HCT116 (cell line): ENCODE results near the gene RPS6KA1. TPM values are rescaled to one million over a fixed set of nuclear protein-coding genes. Genes with fewer than 3 reads are reported as not detected.
A peak's percentile ranks its signal among the peaks of the same experiment; 100 is the strongest.

Experiments used
- ATAC-seq: fragments of 200-7000 bp; cut with Tn5 transposase; 2 replicates; pipeline ENCODE4 v1.9.1; 2020; ENCODE audit warnings: mild to moderate bottlenecking, moderate library complexity
- BruUV-seq: library from RNA; stranded (reverse); fragments of 400-500 nt; replicated peaks from 2 replicates; lab custom pipeline; 2021; lab: Mats Ljungman, UMichigan
- CTCF ChIA-PET: fragments of 300-600 bp; sonication (Branson Sonifier 250); formaldehyde crosslinking; loops from one replicate; lab custom pipeline; 2021; ENCODE audit warnings: antibody characterized with exemption; lab: Charles Lee
- POLR2A ChIA-PET: fragments of 300-600, 350-600 bp; sonication (Branson Sonifier 250); formaldehyde crosslinking; loops from one replicate; lab custom pipeline; 2021; ENCODE audit warnings: antibody characterized with exemption; lab: Charles Lee
- RAD21 ChIA-PET, 2 experiments: fragments of 300-600 bp; sonication (Branson Sonifier 250); formaldehyde crosslinking; loops; one replicate each; lab custom pipeline; 2023; ENCODE audit warnings: low total read pairs in 2 of 2; ENCODE audit not compliant: uncharacterized antibody in 2 of 2, unreplicated experiment in 2 of 2, low non-redundant PET in 1 of 2; lab: Charles Lee
- DNase-seq: peaks from one replicate; pipeline ENCODE4 v3.0.0-alpha.2; 2010; ENCODE audit warnings: low read depth, low spot score
- H2AFZ ChIP-seq: fragments of 200-600 bp; shearing (Covaris generic), sonication (generic); 2 replicates; pipeline ENCODE4 v1.6.1; 2017; ENCODE audit warnings: low read depth, mixed run types, mixed read lengths, antibody characterized with exemption, low read length; ENCODE audit not compliant: poor library complexity, severe bottlenecking
- H3K27ac ChIP-seq: 2 replicates; pipeline ENCODE4 v1.5.1; 2012; ENCODE audit warnings: low read depth, low read length
- H3K27me3 ChIP-seq: fragments of 200-600 bp; sonication (generic); 2 replicates; pipeline ENCODE4 v1.6.1; 2016; ENCODE audit warnings: mixed run types, low read length, mixed read lengths; ENCODE audit not compliant: insufficient read depth
- H3K36me3 ChIP-seq, 2 experiments: fragments of 200-500 bp in 1 of 2; fragments of 200-600 bp in 1 of 2; sonication (Bioruptor generic) in 1 of 2; sonication (generic) in 1 of 2; 2 replicates each; pipeline versions ENCODE4 v1.5.1 to v1.6.1; 2014 to 2016; ENCODE audit warnings: low read length in 2 of 2, inconsistent platforms in 1 of 2, mixed read lengths in 1 of 2, mixed run types in 1 of 2; ENCODE audit not compliant: insufficient read depth in 2 of 2, control insufficient read depth in 1 of 2
- H3K4me1 ChIP-seq, 2 experiments: fragments of 200-600 bp in 1 of 2; sonication (generic) in 1 of 2; 2 replicates each; pipeline versions ENCODE4 v1.5.1 to v1.6.1; 2012 to 2017; ENCODE audit warnings: low read length in 2 of 2, inconsistent platforms in 1 of 2, mild to moderate bottlenecking in 1 of 2, mixed read lengths in 1 of 2, mixed run types in 1 of 2, moderate library complexity in 1 of 2; ENCODE audit not compliant: insufficient read depth in 2 of 2, control insufficient read depth in 1 of 2
- H3K4me2 ChIP-seq: fragments of 200-600 bp; sonication (generic); 2 replicates; pipeline ENCODE4 v1.6.1; 2017; ENCODE audit warnings: mixed run types, low read length, mixed read lengths
- H3K4me3 ChIP-seq, 2 experiments: fragments of 200-600 bp in 1 of 2; sonication (generic) in 1 of 2; replicated peaks in 1 of 2; 2 replicates each; pipeline ENCODE4 v1.5.1; 2011 to 2016; ENCODE audit warnings: low read length in 2 of 2, control low read depth in 1 of 2, low read depth in 1 of 2, mild to moderate bottlenecking in 1 of 2, mixed read lengths in 1 of 2, mixed run types in 1 of 2
- H3K79me2 ChIP-seq: fragments of 200-600 bp; sonication (generic); 2 replicates; pipeline ENCODE4 v1.6.1; 2017; ENCODE audit warnings: mild to moderate bottlenecking, mixed run types, low read length, moderate library complexity, mixed read lengths; ENCODE audit not compliant: insufficient read depth
- H3K9ac ChIP-seq: fragments of 200-600 bp; sonication (generic); 2 replicates; pipeline ENCODE4 v1.6.1; 2016; ENCODE audit warnings: low read length, mixed read lengths
- H3K9me2 ChIP-seq: fragments of 200-600 bp; sonication (generic), shearing (Covaris generic); 2 replicates; pipeline ENCODE4 v1.6.1; 2017; ENCODE audit warnings: mixed run types, mild to moderate bottlenecking, moderate library complexity; ENCODE audit not compliant: insufficient read depth
- H3K9me3 ChIP-seq, 2 experiments: fragments of 200-500 bp in 1 of 2; fragments of 200-600 bp in 1 of 2; sonication (Bioruptor generic) in 1 of 2; sonication (generic) in 1 of 2; 2 replicates each; pipeline ENCODE4 v1.6.1; 2014 to 2017; ENCODE audit warnings: low read length in 2 of 2, mixed read lengths in 2 of 2, inconsistent platforms in 1 of 2, low read depth in 1 of 2, mild to moderate bottlenecking in 1 of 2, mixed run types in 1 of 2, moderate library complexity in 1 of 2; ENCODE audit not compliant: control insufficient read depth in 1 of 2, insufficient read depth in 1 of 2
- H4K20me1 ChIP-seq: fragments of 200-600 bp; sonication (generic), shearing (Covaris generic); 2 replicates; pipeline ENCODE4 v1.6.1; 2017; ENCODE audit warnings: mixed run types, mild to moderate bottlenecking, moderate library complexity; ENCODE audit not compliant: insufficient read depth
- CBX3 ChIP-seq: IDR thresholded peaks from 2 replicates; pipeline ENCODE4 v1.6.1; 2012; ENCODE audit warnings: low read depth
- CTCF ChIP-seq, 3 experiments: fragments of 200-600 bp in 1 of 3; sonication (generic) in 1 of 3; IDR thresholded peaks in 2 of 3; conservative IDR thresholded peaks in 1 of 3; 2 replicates each; pipeline ENCODE4 v1.5.1; 2012 to 2017; ENCODE audit warnings: low read depth in 2 of 3, low read length in 2 of 3, antibody characterized with exemption in 1 of 3, borderline replicate concordance in 1 of 3, control low read depth in 1 of 3, mild to moderate bottlenecking in 1 of 3, mixed read lengths in 1 of 3, mixed run types in 1 of 3, moderate library complexity in 1 of 3; ENCODE audit not compliant: insufficient read depth in 1 of 3
- EZH2 ChIP-seq: fragments of 200-600 bp; sonication (generic); IDR thresholded peaks from 2 replicates; pipeline ENCODE4 v1.6.1; 2017; ENCODE audit warnings: antibody characterized with exemption, mixed run types
- ZFX ChIP-seq: fragments of 450-650 bp; IDR thresholded peaks from 2 replicates; pipeline ENCODE4 v1.6.1; 2017
- ZNF274 ChIP-seq: fragments of 200-500 bp; sonication (Bioruptor generic); IDR thresholded peaks from 2 replicates; pipeline ENCODE4 v1.6.1; 2014; ENCODE audit warnings: mild to moderate bottlenecking, low read depth, low read length, inconsistent platforms
- intact Hi-C: fragments of 100-400 bp; cut with micrococcal nuclease; formaldehyde crosslinking; loops from 2 replicates; pipeline ENCODE4 v1.10.0; 2022
- total RNA-seq: library from RNA; stranded (reverse); gene quantifications from one replicate; pipeline ENCODE4 v1.2.1, GENCODE V29; 2021; ENCODE audit not compliant: unreplicated experiment
- TF ChIP-seq, protein P1 (sequence below): IDR thresholded peaks from 2 replicates; pipeline ENCODE4 v1.6.1; 2012; ENCODE audit warnings: low read depth

The RPS6KA1 gene
- total RNA-seq, 1 experiment from 2014 or later: 47.0 TPM

GRCh38 chr1:26537951-26538352 lies 8.4 kb downstream of the RPS6KA1 start:
- no peaks in the 10 kb centered on the region for H3K9me2 ChIP-seq
- H3K9me3 ChIP-seq: no peaks in the 10 kb centered on the region
- peaks cover 23% of the 10 kb centered on the region for H3K79me2 ChIP-seq
- DNase-seq: no peak
- RAD21 ChIA-PET: no interaction called here
- CTCF ChIA-PET: interaction anchor here (0.6 to 2.0 kb wide), 9 partner anchors 8 to 331 kb away, joined by 3 to 14 read pairs (median 4); partner anchors contain the start of gene RPS6KA1
- H4K20me1 ChIP-seq: no peaks in the 10 kb centered on the region; the same call in 1 of the 2 replicates
- no peak overlapping the region for H3K4me3 ChIP-seq
- no peak overlapping the region for H2AFZ ChIP-seq
- TF ChIP-seq EZH2 (no peak), ZFX (no peak), ZNF274 (no peak), CBX3 (no peak), CTCF (IDR thresholded peaks at IDR 0.05 in 2 of 3, conservative IDR thresholded peaks at IDR 0.05 in 1 of 3; ENCODE audit: borderline replicate concordance in 1 of 3, insufficient read depth in 1 of 3, low read depth in 2 of 3, low read length in 2 of 3) (peak in 2 of 3 experiments; percentile 12 to 16; a peak in 1 of 6 replicates)
- TF ChIP-seq, protein P1, sequence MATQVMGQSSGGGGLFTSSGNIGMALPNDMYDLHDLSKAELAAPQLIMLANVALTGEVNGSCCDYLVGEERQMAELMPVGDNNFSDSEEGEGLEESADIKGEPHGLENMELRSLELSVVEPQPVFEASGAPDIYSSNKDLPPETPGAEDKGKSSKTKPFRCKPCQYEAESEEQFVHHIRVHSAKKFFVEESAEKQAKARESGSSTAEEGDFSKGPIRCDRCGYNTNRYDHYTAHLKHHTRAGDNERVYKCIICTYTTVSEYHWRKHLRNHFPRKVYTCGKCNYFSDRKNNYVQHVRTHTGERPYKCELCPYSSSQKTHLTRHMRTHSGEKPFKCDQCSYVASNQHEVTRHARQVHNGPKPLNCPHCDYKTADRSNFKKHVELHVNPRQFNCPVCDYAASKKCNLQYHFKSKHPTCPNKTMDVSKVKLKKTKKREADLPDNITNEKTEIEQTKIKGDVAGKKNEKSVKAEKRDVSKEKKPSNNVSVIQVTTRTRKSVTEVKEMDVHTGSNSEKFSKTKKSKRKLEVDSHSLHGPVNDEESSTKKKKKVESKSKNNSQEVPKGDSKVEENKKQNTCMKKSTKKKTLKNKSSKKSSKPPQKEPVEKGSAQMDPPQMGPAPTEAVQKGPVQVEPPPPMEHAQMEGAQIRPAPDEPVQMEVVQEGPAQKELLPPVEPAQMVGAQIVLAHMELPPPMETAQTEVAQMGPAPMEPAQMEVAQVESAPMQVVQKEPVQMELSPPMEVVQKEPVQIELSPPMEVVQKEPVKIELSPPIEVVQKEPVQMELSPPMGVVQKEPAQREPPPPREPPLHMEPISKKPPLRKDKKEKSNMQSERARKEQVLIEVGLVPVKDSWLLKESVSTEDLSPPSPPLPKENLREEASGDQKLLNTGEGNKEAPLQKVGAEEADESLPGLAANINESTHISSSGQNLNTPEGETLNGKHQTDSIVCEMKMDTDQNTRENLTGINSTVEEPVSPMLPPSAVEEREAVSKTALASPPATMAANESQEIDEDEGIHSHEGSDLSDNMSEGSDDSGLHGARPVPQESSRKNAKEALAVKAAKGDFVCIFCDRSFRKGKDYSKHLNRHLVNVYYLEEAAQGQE: no peak
- TF ChIP-seq, all 23 proteins: peak for 1
- peaks cover 3 to 8% of the 10 kb centered on the region in 2 experiments; a peak in 1 of 4 replicates for H3K36me3 ChIP-seq
- no TSS peak for BruUV-seq
- H3K27me3 ChIP-seq: no peaks in the 10 kb centered on the region
- no peak overlapping the region for H3K9ac ChIP-seq
- intact Hi-C loops: no loop called here
- POLR2A ChIA-PET: interaction anchor here (1.0 kb wide), 1 partner anchor 9 kb away, joined by 4 read pairs; the partner anchor contains the start of gene RPS6KA1
- peaks cover 3 to 4% of the 10 kb centered on the region in 2 experiments; a peak in 2 of 4 replicates for H3K4me1 ChIP-seq
- no peak overlapping the region for H3K4me2 ChIP-seq
- ATAC-seq: peak; percentile 74
- H3K27ac ChIP-seq: no peak overlapping the region
